IMR-90 (cell line): Measurements from ENCODE around the gene BARX1. TPM values are rescaled to one million over a fixed set of nuclear protein-coding genes. Genes with fewer than 3 reads are reported as not detected.

Experiments used
- ATAC-seq: fragments of 200-7000 bp; cut with Tn5 transposase; 2 replicates; pipeline ENCODE4 v1.9.1; 2020; ENCODE audit warnings: low read depth, mild to moderate bottlenecking, moderate library complexity
- BruUV-seq: library from RNA; stranded (reverse); fragments of 400-500 nt; replicated peaks from 2 replicates; lab custom pipeline; 2021; lab: Mats Ljungman, UMichigan
- CTCF ChIA-PET: fragments of 300-600 bp; formaldehyde crosslinking; extraction: SDS; loops from one replicate; lab custom pipeline; 2021; ENCODE audit warnings: antibody characterized with exemption; lab: Yijun Ruan, JAX
- POLR2A ChIA-PET: fragments of 300-600 bp; sonication (Branson Sonifier 250); formaldehyde crosslinking; loops from one replicate; lab custom pipeline; 2022; ENCODE audit warnings: antibody characterized with exemption; ENCODE audit not compliant: unreplicated experiment; lab: Charles Lee
- DNase-seq: peaks from one replicate; pipeline ENCODE4 v3.0.0; 2013
- H2AFZ ChIP-seq: replicated peaks from 2 replicates; pipeline ENCODE3; 2013; ENCODE audit warnings: low read length, mild to moderate bottlenecking; ENCODE audit not compliant: poor library complexity
- H2AK5ac ChIP-seq: 2 replicates; pipeline ENCODE4 v1.6.1; 2013; ENCODE audit warnings: low read depth, low read length, inconsistent platforms
- H2AK9ac ChIP-seq: replicated peaks from 2 replicates; pipeline ENCODE3; 2013; ENCODE audit warnings: mild to moderate bottlenecking, low read depth, low read length, moderate library complexity; ENCODE audit not compliant: poor library complexity
- H2BK120ac ChIP-seq: 2 replicates; pipeline ENCODE4 v1.6.1; 2013; ENCODE audit warnings: low read depth, low read length, inconsistent platforms
- H2BK15ac ChIP-seq: 3 replicates; pipeline ENCODE4 v1.6.1; 2013; ENCODE audit warnings: low read depth, low read length, inconsistent platforms
- H2BK20ac ChIP-seq: 2 replicates; pipeline ENCODE4 v1.6.1; 2013; ENCODE audit warnings: low read depth, mild to moderate bottlenecking, inconsistent platforms, low read length, moderate library complexity
- H2BK5ac ChIP-seq: 2 replicates; pipeline ENCODE4 v1.6.1; 2013; ENCODE audit warnings: mild to moderate bottlenecking, low read depth, low read length, inconsistent platforms; ENCODE audit not compliant: poor library complexity, severe bottlenecking
- H3K14ac ChIP-seq: replicated peaks from 2 replicates; pipeline ENCODE4 v1.6.1; 2013; ENCODE audit warnings: low read depth, low read length, inconsistent platforms
- H3K18ac ChIP-seq: 2 replicates; pipeline ENCODE4 v1.6.1; 2013; ENCODE audit warnings: low read depth, low read length, control low read depth
- H3K23ac ChIP-seq: 2 replicates; pipeline ENCODE4 v1.6.1; 2013; ENCODE audit warnings: low read depth, low read length, inconsistent platforms
- H3K27ac ChIP-seq: 2 replicates; pipeline ENCODE4 v1.5.1; 2013; ENCODE audit warnings: mild to moderate bottlenecking, control low read depth, low read length; ENCODE audit not compliant: insufficient read depth
- H3K27me3 ChIP-seq: 2 replicates; pipeline ENCODE4 v1.6.1; 2013; ENCODE audit warnings: low read length; ENCODE audit not compliant: control insufficient read depth, insufficient read depth
- H3K36me3 ChIP-seq: 2 replicates; pipeline ENCODE4 v1.6.1; 2013; ENCODE audit warnings: low read length, mixed read lengths; ENCODE audit not compliant: control insufficient read depth, insufficient read depth
- H3K4ac ChIP-seq: 2 replicates; pipeline ENCODE4 v1.6.1; 2013; ENCODE audit warnings: low read depth, low read length, inconsistent platforms
- H3K4me1 ChIP-seq: 2 replicates; pipeline ENCODE4 v1.6.1; 2013; ENCODE audit warnings: low read length, mixed read lengths; ENCODE audit not compliant: control insufficient read depth, insufficient read depth
- H3K4me2 ChIP-seq: 2 replicates; pipeline ENCODE4 v1.6.1; 2013; ENCODE audit warnings: low read depth, mild to moderate bottlenecking, control low read depth, low read length, moderate library complexity
- H3K4me3 ChIP-seq: 2 replicates; pipeline ENCODE4 v1.5.1; 2013; ENCODE audit warnings: low read depth, mild to moderate bottlenecking, control low read depth, low read length, moderate library complexity; ENCODE audit not compliant: insufficient read depth
- H3K56ac ChIP-seq: 2 replicates; pipeline ENCODE4 v1.6.1; 2013; ENCODE audit warnings: low read length, inconsistent platforms; ENCODE audit not compliant: insufficient read depth; ENCODE audit errors: extremely low read depth
- H3K79me1 ChIP-seq, 2 experiments: 2 replicates each; pipeline ENCODE4 v1.6.1; 2013; ENCODE audit warnings: low read length in 2 of 2, inconsistent platforms in 1 of 2, low read depth in 1 of 2
- H3K9ac ChIP-seq: 2 replicates; pipeline ENCODE4 v1.6.1; 2013; ENCODE audit warnings: low read depth, low read length, control low read depth
- H3K9me1 ChIP-seq: 2 replicates; pipeline ENCODE4 v1.6.1; 2013; ENCODE audit warnings: low read length, inconsistent platforms; ENCODE audit not compliant: insufficient read depth
- H3K9me3 ChIP-seq: 2 replicates; pipeline ENCODE4 v1.6.1; 2013; ENCODE audit warnings: low read length; ENCODE audit not compliant: control insufficient read depth, insufficient read depth
- H4K20me1 ChIP-seq: 2 replicates; pipeline ENCODE4 v1.6.1; 2013; ENCODE audit warnings: low read length, inconsistent platforms; ENCODE audit not compliant: insufficient read depth
- H4K5ac ChIP-seq: 2 replicates; pipeline ENCODE4 v1.6.1; 2013; ENCODE audit warnings: mild to moderate bottlenecking, low read depth, low read length, control low read depth
- H4K8ac ChIP-seq, 2 experiments: 2 replicates each; pipeline ENCODE4 v1.6.1; 2013; ENCODE audit warnings: low read depth in 2 of 2, low read length in 2 of 2, control low read depth in 1 of 2, inconsistent platforms in 1 of 2
- H4K91ac ChIP-seq: 2 replicates; pipeline ENCODE4 v1.6.1; 2013; ENCODE audit warnings: low read depth, low read length, inconsistent platforms; ENCODE audit not compliant: insufficient read depth
- CEBPB ChIP-seq: IDR thresholded peaks from 2 replicates; pipeline ENCODE4 v1.6.1; 2012; ENCODE audit warnings: low read depth, low read length, improper control_type of control experiment
- CHD1 ChIP-seq: IDR thresholded peaks from 2 replicates; pipeline ENCODE4 v1.6.1; 2012; ENCODE audit warnings: low read depth, low read length, improper control_type of control experiment
- CTCF ChIP-seq: conservative IDR thresholded peaks from 2 replicates; pipeline ENCODE4 v1.5.1; 2012; ENCODE audit warnings: mild to moderate bottlenecking, low read depth, low read length, improper control_type of control experiment
- ELK1 ChIP-seq: fragments of 150-350 bp; IDR thresholded peaks from 2 replicates; pipeline ENCODE4 v1.6.1; 2016; ENCODE audit warnings: low read depth, mild to moderate bottlenecking, low read length, moderate library complexity, borderline replicate concordance
- FOS ChIP-seq: fragments of 150-350 bp; IDR thresholded peaks from 2 replicates; pipeline ENCODE4 v1.6.1; 2016; ENCODE audit warnings: low read depth, low read length
- MAFK ChIP-seq: IDR thresholded peaks from 2 replicates; pipeline ENCODE4 v1.6.1; 2012; ENCODE audit warnings: low read depth, low read length, improper control_type of control experiment
- MAZ ChIP-seq: IDR thresholded peaks from 2 replicates; pipeline ENCODE4 v1.6.1; 2012; ENCODE audit warnings: low read depth, mild to moderate bottlenecking, low read length, improper control_type of control experiment, moderate library complexity, borderline replicate concordance
- MXI1 ChIP-seq: IDR thresholded peaks from 2 replicates; pipeline ENCODE4 v1.6.1; 2012; ENCODE audit warnings: low read depth, mild to moderate bottlenecking, low read length, moderate library complexity, borderline replicate concordance
- POLR2A ChIP-seq: IDR thresholded peaks from 2 replicates; pipeline ENCODE4 v1.6.1; 2012; ENCODE audit warnings: mild to moderate bottlenecking, low read depth, low read length
- RAD21 ChIP-seq: IDR thresholded peaks from 2 replicates; pipeline ENCODE4 v1.6.1; 2012; ENCODE audit warnings: low read length, improper control_type of control experiment
- SMC3 ChIP-seq: fragments of 150-350 bp; IDR thresholded peaks from 2 replicates; pipeline ENCODE4 v1.6.1; 2016; ENCODE audit warnings: low read depth, mild to moderate bottlenecking, antibody characterized with exemption, low read length, moderate library complexity
- WGBS, 2 experiments: methylation state at CpG; one replicate each; pipeline versions ENCODE4 v1.1.5 to v1.1.7; 2013; ENCODE audit warnings: missing lambda C conversion rate in 2 of 2; ENCODE audit not compliant: insufficient read length in 1 of 2; ENCODE audit errors: extremely low coverage in 2 of 2; 5-methylcytosine and 5-hydroxymethylcytosine counted together
- dilution Hi-C: fragments of 300-500 bp; cut with HindIII; formaldehyde crosslinking; loops from one replicate; pipeline ENCODE4 v1.14.3; 2018; ENCODE audit warnings: low sequenced_read_pairs; ENCODE audit not compliant: unreplicated experiment
- in situ Hi-C: fragments of 300-500 bp; cut with MboI; formaldehyde crosslinking; loops from 3 replicates; pipeline ENCODE4 v1.14.3; 2019; ENCODE audit warnings: low sequenced_read_pairs, inconsistent platforms, mixed read lengths
- intact Hi-C: fragments of 100-400 bp; cut with micrococcal nuclease; formaldehyde crosslinking; loops from 2 replicates; pipeline ENCODE4 v1.10.0; 2022
- polyA plus RNA-seq, 3 experiments: library from polyadenylated mRNA; depleted of rRNA; stranded (reverse); fragments of >200 nt; gene quantifications; 2 replicates each; pipeline ENCODE4 v1.2.3, GENCODE V29; 2012; ENCODE audit warnings: low replicate concordance in 1 of 3
- total RNA-seq: library from RNA; depleted of rRNA; stranded (reverse); fragments of >200 nt; gene quantifications from 2 replicates; pipeline ENCODE4 v1.2.3, GENCODE V29; 2012

The BARX1 gene
- total and polyA plus RNA-seq, 2 of the 4 experiments (the other 2 are of a cell fraction), result not detected

- Histone ChIP-seq H2AK9ac (no peak overlapping the region), H4K5ac (no peak overlapping the region), H3K14ac (no peak overlapping the region), H3K4me1 (no peaks in the 10 kb centered on the region), H4K20me1 (no peaks in the 10 kb centered on the region), H3K79me1 (no peaks in the 10 kb centered on the region), H3K27ac (no peak overlapping the region), H3K4me3 (no peak overlapping the region), H3K18ac (no peak overlapping the region), H3K9me3 (no peaks in the 10 kb centered on the region), H3K27me3 (peaks cover 28% of the 10 kb centered on the region), H4K8ac (no peak overlapping the region), H3K56ac (no peak overlapping the region), H2BK120ac (no peak overlapping the region), H3K9me1 (no peaks in the 10 kb centered on the region), H2BK20ac (no peak overlapping the region), H3K36me3 (no peaks in the 10 kb centered on the region), H3K4me2 (no peak overlapping the region), H4K91ac (no peak overlapping the region), H2AK5ac (no peak overlapping the region), H2BK15ac (no peak overlapping the region), H3K9ac (no peak overlapping the region), H2BK5ac (no peak overlapping the region), H2AFZ (no peak overlapping the region), H3K23ac (no peak overlapping the region), H3K4ac (no peak overlapping the region)
- DNase-seq, result no peak
- ChIA-PET CTCF (no interaction called here), POLR2A (no interaction called here)
- in situ Hi-C loops (no loop called here), dilution Hi-C loops (no loop called here), intact Hi-C loops (no loop called here)
- TF ChIP-seq CTCF (no peak), MAFK (no peak), CHD1 (no peak), POLR2A (no peak), CEBPB (no peak), SMC3 (no peak), MXI1 (no peak), RAD21 (no peak), FOS (no peak), ELK1 (no peak), MAZ (no peak)
- ATAC-seq, result no peak
- WGBS, 2 experiments, result no CpG with 5 or more reads among the region's 7 CpGs
- no TSS peak for BruUV-seq
Observed at GRCh38 chr9:93910598-93910997, 44.6 kb downstream of the BARX1 start.
